ENCODE measurements around the gene ADGRF5.

The ADGRF5 gene

GRCh38 chr6:46921731-46922130, at the start of gene ADGRF5:
Gene ADGRF5 (minus strand): TSS chr6:46921938. CDS start chr6:46906762, 15,176 bp downstream.
- Mint-ChIP-seq H3K27ac (ENCODE audit: low read depth) (no peak within 1 kb of the TSS), H3K36me3 (ENCODE audit: insufficient read depth) (no peaks in the 10 kb centered on the region), H3K9me3 (peaks cover 10% of the 10 kb centered on the region), H3K27me3 (peaks cover 23% of the 10 kb centered on the region), H3K4me1 (no peaks in the 10 kb centered on the region), H3K4me3 (no peak within 1 kb of the TSS)
- DNase-seq (ENCODE audit: low spot score in 2 of 2) (no peak), ATAC-seq (replicated peaks; ENCODE audit: extremely low read depth, poor library complexity, severe bottlenecking) (no peak)

- DNase-seq (ENCODE audit: low spot score in 2 of 2) (no peak), ATAC-seq (replicated peaks; ENCODE audit: extremely low read depth, poor library complexity, severe bottlenecking) (no peak)
- Mint-ChIP-seq H3K36me3 (ENCODE audit: insufficient read depth) (no peaks in the 10 kb centered on the region), H3K9me3 (no peaks in the 10 kb centered on the region), H3K4me1 (no peaks in the 10 kb centered on the region), H3K27me3 (no peaks in the 10 kb centered on the region), H3K27ac (ENCODE audit: low read depth) (no peak overlapping the region), H3K4me3 (no peak overlapping the region)
Measured at GRCh38 chr6:46969206-46969605, 47.5 kb upstream of the ADGRF5 start.

- Mint-ChIP-seq H3K4me1 (no peaks in the 10 kb centered on the region), H3K27ac (ENCODE audit: low read depth) (no peak overlapping the region), H3K27me3 (no peaks in the 10 kb centered on the region), H3K9me3 (no peaks in the 10 kb centered on the region), H3K4me3 (no peak overlapping the region), H3K36me3 (ENCODE audit: insufficient read depth) (no peaks in the 10 kb centered on the region)
- no peak for DNase-seq (ENCODE audit: low spot score in 2 of 2)
- no peak for ATAC-seq (replicated peaks; ENCODE audit: extremely low read depth, poor library complexity, severe bottlenecking)
Measured at GRCh38 chr6:46967826-46968349, 46.1 kb upstream of the ADGRF5 start.

GRCh38 chr6:46964716-46965519, 43.2 kb upstream of the ADGRF5 start:
- Mint-ChIP-seq H3K4me3 (no peak overlapping the region), H3K36me3 (ENCODE audit: insufficient read depth) (no peaks in the 10 kb centered on the region), H3K4me1 (no peaks in the 10 kb centered on the region), H3K27me3 (no peaks in the 10 kb centered on the region), H3K9me3 (no peaks in the 10 kb centered on the region), H3K27ac (ENCODE audit: low read depth) (no peak overlapping the region)
- ATAC-seq (replicated peaks; ENCODE audit: extremely low read depth, poor library complexity, severe bottlenecking) (no peak), DNase-seq (ENCODE audit: low spot score in 2 of 2) (no peak)

GRCh38 chr6:46963626-46964025, 41.9 kb upstream of the ADGRF5 start:
- H3K27me3 Mint-ChIP-seq: no peaks in the 10 kb centered on the region
- H3K4me1 Mint-ChIP-seq: no peaks in the 10 kb centered on the region
- no peak overlapping the region for H3K27ac Mint-ChIP-seq (ENCODE audit: low read depth)
- no peak for DNase-seq (ENCODE audit: low spot score in 2 of 2)
- H3K36me3 Mint-ChIP-seq (ENCODE audit: insufficient read depth): no peaks in the 10 kb centered on the region
- no peak for ATAC-seq (replicated peaks; ENCODE audit: extremely low read depth, poor library complexity, severe bottlenecking)
- no peak overlapping the region for H3K4me3 Mint-ChIP-seq
- no peaks in the 10 kb centered on the region for H3K9me3 Mint-ChIP-seq

- Mint-ChIP-seq H3K4me1 (no peaks in the 10 kb centered on the region), H3K36me3 (ENCODE audit: insufficient read depth) (no peaks in the 10 kb centered on the region), H3K4me3 (no peak overlapping the region), H3K9me3 (no peaks in the 10 kb centered on the region), H3K27me3 (no peaks in the 10 kb centered on the region), H3K27ac (ENCODE audit: low read depth) (no peak overlapping the region)
- ATAC-seq (replicated peaks; ENCODE audit: extremely low read depth, poor library complexity, severe bottlenecking): no peak
- DNase-seq (ENCODE audit: low spot score in 2 of 2): no peak
Measured at GRCh38 chr6:46963039-46963438, 41.3 kb upstream of the ADGRF5 start.

- DNase-seq (ENCODE audit: low spot score in 2 of 2): no peak
- no peak overlapping the region for H3K27ac Mint-ChIP-seq (ENCODE audit: low read depth)
- H3K4me1 Mint-ChIP-seq: no peaks in the 10 kb centered on the region
- H3K36me3 Mint-ChIP-seq (ENCODE audit: insufficient read depth): no peaks in the 10 kb centered on the region
- no peak overlapping the region for H3K4me3 Mint-ChIP-seq
- no peak for ATAC-seq (replicated peaks; ENCODE audit: extremely low read depth, poor library complexity, severe bottlenecking)
- peaks cover 3% of the 10 kb centered on the region for H3K27me3 Mint-ChIP-seq
- H3K9me3 Mint-ChIP-seq: no peaks in the 10 kb centered on the region
Measured at GRCh38 chr6:46961711-46962110, 40.0 kb upstream of the ADGRF5 start.

- ATAC-seq (replicated peaks; ENCODE audit: extremely low read depth, poor library complexity, severe bottlenecking): no peak
- Mint-ChIP-seq H3K36me3 (ENCODE audit: insufficient read depth) (no peaks in the 10 kb centered on the region), H3K9me3 (no peaks in the 10 kb centered on the region), H3K4me3 (no peak overlapping the region), H3K4me1 (no peaks in the 10 kb centered on the region), H3K27me3 (peaks cover 8% of the 10 kb centered on the region), H3K27ac (ENCODE audit: low read depth) (no peak overlapping the region)
- no peak for DNase-seq (ENCODE audit: low spot score in 2 of 2)
Measured at GRCh38 chr6:46961232-46961631, 39.5 kb upstream of the ADGRF5 start.

GRCh38 chr6:46959419-46959818, 37.7 kb upstream of the ADGRF5 start:
- Mint-ChIP-seq H3K9me3 (no peaks in the 10 kb centered on the region), H3K4me3 (no peak overlapping the region), H3K27ac (ENCODE audit: low read depth) (no peak overlapping the region), H3K36me3 (ENCODE audit: insufficient read depth) (no peaks in the 10 kb centered on the region), H3K27me3 (peaks cover 15% of the 10 kb centered on the region), H3K4me1 (no peaks in the 10 kb centered on the region)
- no peak for DNase-seq (ENCODE audit: low spot score in 2 of 2)
- no peak for ATAC-seq (replicated peaks; ENCODE audit: extremely low read depth, poor library complexity, severe bottlenecking)

GRCh38 chr6:46956409-46956808, 34.7 kb upstream of the ADGRF5 start:
- ATAC-seq (replicated peaks; ENCODE audit: extremely low read depth, poor library complexity, severe bottlenecking) (no peak), DNase-seq (ENCODE audit: low spot score in 2 of 2) (no peak)
- no peaks in the 10 kb centered on the region for H3K36me3 Mint-ChIP-seq (ENCODE audit: insufficient read depth)
- H3K27ac Mint-ChIP-seq (ENCODE audit: low read depth): no peak overlapping the region
- H3K4me1 Mint-ChIP-seq: no peaks in the 10 kb centered on the region
- no peaks in the 10 kb centered on the region for H3K9me3 Mint-ChIP-seq
- H3K4me3 Mint-ChIP-seq: no peak overlapping the region
- peaks cover 25% of the 10 kb centered on the region for H3K27me3 Mint-ChIP-seq

- Mint-ChIP-seq H3K27ac (ENCODE audit: low read depth) (no peak overlapping the region), H3K4me1 (no peaks in the 10 kb centered on the region), H3K4me3 (no peak overlapping the region), H3K27me3 (peaks cover 25% of the 10 kb centered on the region), H3K9me3 (no peaks in the 10 kb centered on the region), H3K36me3 (ENCODE audit: insufficient read depth) (no peaks in the 10 kb centered on the region)
- ATAC-seq (replicated peaks; ENCODE audit: extremely low read depth, poor library complexity, severe bottlenecking) (no peak), DNase-seq (ENCODE audit: low spot score in 2 of 2) (no peak)
Measured at GRCh38 chr6:46954837-46955451, 33.2 kb upstream of the ADGRF5 start.

- H3K36me3 Mint-ChIP-seq (ENCODE audit: insufficient read depth): no peaks in the 10 kb centered on the region
- ATAC-seq (replicated peaks; ENCODE audit: extremely low read depth, poor library complexity, severe bottlenecking) (no peak), DNase-seq (ENCODE audit: low spot score in 2 of 2) (no peak)
- no peak overlapping the region for H3K4me3 Mint-ChIP-seq
- no peaks in the 10 kb centered on the region for H3K4me1 Mint-ChIP-seq
- peaks cover 25% of the 10 kb centered on the region for H3K27me3 Mint-ChIP-seq
- H3K27ac Mint-ChIP-seq (ENCODE audit: low read depth): no peak overlapping the region
- no peaks in the 10 kb centered on the region for H3K9me3 Mint-ChIP-seq
Measured at GRCh38 chr6:46953921-46954320, 32.2 kb upstream of the ADGRF5 start.

GRCh38 chr6:46949632-46950280, 28.0 kb upstream of the ADGRF5 start:
- H3K4me3 Mint-ChIP-seq: no peak overlapping the region
- no peak overlapping the region for H3K27ac Mint-ChIP-seq (ENCODE audit: low read depth)
- DNase-seq (ENCODE audit: low spot score in 2 of 2): no peak
- H3K4me1 Mint-ChIP-seq: no peaks in the 10 kb centered on the region
- no peak for ATAC-seq (replicated peaks; ENCODE audit: extremely low read depth, poor library complexity, severe bottlenecking)
- H3K27me3 Mint-ChIP-seq: peaks cover 25% of the 10 kb centered on the region
- no peaks in the 10 kb centered on the region for H3K36me3 Mint-ChIP-seq (ENCODE audit: insufficient read depth)
- H3K9me3 Mint-ChIP-seq: peaks cover 5% of the 10 kb centered on the region

Measured in central memory CD8-positive, alpha-beta T cell (primary cell).